GM12874 (cell line): Measurements from ENCODE around the gene DCTN2.

Experiments
- CTCF ChIP-seq: IDR thresholded peaks from 2 replicates; pipeline ENCODE4 v1.5.1; 2011; ENCODE audit warnings: low read depth, mild to moderate bottlenecking, control low read depth, low read length, moderate library complexity; ENCODE audit not compliant: insufficient read depth

The DCTN2 gene

DNA sequence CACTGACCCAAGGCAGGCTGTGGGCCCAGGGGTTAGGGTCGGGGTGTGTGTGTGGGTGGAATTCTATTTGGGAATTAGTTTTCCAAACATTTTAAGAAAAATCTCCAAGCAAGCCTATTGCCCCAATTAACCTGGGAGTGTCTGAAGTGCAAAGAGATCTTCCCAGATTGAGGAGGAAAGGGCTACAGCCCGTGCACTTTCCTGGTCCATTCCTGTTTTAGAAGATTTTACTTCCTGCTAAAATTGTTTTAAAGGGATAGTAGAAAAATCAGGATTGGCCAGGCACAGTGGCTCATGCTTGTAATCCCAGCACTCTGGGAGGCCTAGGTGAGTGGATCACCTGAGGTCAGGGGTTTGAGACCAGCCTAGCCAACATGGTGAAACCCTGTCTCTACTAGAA lies 5.3 kb downstream of the DCTN2 start:
- TF ChIP-seq CTCF = no peak

DNA sequence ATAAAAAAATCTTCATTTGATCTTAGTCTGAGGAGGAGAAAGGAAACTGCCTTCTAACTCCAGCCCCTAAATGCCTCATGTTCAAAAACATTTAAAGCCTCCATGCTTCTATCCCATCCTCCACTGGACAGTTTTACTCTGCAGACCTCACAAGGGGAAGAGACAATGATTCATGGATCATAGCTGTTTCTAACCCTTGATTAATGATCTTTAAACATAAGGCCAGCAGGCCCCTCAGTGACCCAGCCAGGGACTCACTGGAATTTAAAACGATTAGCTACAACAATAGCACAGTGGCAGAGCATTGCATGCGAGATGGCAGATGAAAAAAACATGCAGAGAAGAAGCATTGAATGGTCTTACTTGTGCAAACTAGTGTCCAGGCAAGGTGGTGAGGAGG lies 6.0 kb downstream of the DCTN2 start:
- no peak for TF ChIP-seq CTCF

- no peak for TF ChIP-seq CTCF
Measured at GRCh38 chr12:57539134-57539768, 7.7 kb downstream of the DCTN2 start.

DNA sequence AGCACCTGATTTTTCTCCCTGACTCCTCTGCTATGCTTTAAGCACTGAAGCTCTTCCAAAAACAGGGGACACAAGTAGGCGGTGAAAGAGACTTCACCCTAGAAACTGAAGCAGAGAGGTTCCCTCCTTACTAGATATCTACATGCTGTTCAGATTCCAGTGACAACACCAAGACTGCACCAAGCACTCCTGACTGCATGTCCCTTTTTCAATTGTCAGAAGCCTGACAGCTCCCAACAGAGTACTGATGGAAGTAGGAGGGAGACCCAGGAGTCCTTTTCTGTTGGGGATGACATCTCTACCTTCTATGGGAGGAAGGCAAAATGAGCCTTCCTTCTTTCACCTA lies 10.4 kb downstream of the DCTN2 start:
- TF ChIP-seq CTCF = no peak

DNA sequence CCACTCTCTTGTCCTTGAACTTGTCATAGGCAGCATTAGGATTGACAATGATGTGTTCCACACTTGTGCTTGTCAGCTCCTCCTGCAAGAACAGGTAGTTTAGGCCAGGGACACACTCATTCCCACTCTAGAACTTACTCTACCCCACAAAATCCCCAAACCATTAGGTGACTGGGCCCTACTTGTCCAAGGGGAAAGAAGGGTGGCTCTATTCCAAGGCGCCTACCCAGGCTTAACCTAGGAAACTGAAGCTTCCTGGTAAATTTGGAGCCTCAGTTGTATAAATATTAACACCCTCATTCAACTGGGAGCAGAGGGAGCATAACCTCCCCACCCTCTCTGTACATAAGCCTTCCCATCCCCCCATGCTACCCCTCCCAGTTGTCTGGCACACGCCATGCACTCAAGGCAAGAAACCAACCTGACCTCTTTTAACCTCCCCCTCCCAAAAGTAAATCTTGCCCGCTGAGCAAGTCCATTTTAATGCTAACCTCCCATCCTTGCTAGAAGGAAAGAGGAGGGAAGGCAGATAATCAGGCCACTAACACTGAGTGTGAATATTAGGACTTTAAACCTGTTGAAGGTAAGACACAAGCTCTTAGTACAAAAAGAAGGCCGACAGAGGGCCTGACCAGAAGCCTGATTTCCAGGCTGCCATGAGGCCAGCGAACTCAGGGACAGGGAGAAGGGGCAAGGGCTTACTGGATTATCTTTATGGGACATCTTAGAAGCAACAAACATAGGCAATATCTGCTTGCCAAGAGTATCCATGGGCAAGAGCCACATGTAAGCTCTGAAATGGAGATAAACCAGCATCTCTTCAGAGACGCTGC lies 11.0 kb downstream of the DCTN2 start:
- no peak for TF ChIP-seq CTCF

DNA sequence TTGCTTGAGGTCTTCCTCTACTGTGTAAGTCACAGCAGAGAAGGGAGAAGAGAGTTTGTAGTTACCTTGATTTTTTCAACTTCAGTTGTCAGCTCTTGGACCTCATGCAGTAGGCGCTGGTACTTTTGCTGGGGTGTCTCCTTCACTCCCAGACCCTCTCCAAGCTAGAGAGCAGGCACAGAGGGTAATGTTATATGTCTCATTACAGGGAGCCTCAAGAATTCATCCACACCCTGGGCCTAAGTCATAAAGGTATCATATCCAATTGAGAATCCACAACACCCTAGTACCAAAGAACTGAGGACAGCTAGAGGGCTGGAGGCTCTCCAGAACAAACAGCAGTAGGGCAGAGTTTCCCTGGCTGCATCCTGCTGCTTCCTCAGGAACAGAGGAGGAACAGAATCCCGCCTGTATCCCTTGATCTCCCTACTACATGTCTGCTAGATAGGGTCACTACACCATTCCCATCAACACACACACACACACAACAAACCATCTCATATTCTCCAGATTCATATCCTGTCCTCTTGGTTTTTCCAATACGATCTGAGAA lies 11.9 kb downstream of the DCTN2 start:
- TF ChIP-seq CTCF = no peak

DNA sequence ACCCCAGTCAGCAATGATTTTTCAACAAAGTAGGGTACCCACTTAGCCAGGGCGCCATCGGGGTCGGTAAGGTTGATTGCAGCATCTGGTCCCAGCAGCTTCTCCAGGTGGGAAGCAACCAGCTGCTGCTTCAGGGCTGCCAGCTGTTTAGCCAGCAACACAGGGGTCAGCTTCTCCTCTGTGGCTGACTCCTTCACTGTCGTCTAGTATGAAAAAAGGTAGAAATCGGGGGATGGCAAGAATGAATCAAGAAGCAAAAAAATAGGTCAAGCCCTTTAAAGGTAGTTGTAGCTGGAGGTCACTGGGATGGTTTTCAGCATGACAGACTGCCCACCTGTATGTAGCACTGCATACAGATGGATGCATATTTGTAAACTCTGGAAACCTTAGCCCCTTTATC lies 12.7 kb downstream of the DCTN2 start:
- no peak for TF ChIP-seq CTCF
